Pons (tissue), 1 donor: ENCODE measurements around the gene ARHGAP15.

Experiments used
- DNase-seq: peaks from one replicate; pipeline ENCODE4 v3.0.0-alpha.2; 2016; ENCODE audit warnings: low spot score

Gene ARHGAP15

DNA sequence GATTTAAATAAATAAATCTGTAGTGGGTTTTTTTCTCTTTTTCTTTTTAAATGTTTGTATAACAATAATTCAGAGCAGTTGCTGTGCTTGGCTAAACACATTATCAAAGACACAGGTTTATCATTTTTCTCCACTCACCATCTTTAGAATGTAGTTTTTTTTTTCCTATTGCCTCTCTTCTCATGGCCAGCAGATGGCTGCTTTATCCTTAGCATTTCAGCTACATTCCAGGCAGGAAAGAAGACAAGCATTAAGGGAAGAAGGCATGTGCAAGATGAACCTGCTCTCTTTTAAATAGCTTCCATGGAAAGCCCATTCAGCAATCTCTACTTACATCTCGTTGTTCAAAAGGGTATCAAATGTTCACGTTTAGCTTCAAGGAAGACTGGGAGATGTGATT is 42.6 kb downstream of the ARHGAP15 start:
- no peak for DNase-seq

DNA sequence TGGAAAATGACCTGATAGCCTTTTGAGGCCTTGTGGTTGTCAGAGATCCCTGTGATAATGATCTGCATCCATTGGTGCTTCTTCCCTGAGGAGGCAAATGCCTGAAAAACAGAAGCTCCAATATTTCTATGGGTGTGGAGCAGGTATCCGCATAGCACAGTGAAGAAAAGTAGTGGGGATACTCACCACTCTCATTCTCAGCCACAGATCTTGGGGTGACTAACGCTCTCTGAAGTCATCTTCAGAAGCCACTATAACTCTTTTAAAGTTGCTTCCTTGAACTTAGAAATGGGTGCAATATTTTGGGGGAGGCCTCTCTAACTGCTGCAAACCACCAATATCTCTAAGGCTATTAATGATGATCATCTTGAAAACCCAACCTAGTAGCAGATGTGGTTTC is 46.2 kb downstream of the ARHGAP15 start:
- DNase-seq: no peak

- DNase-seq: no peak
These were observed 47.4 kb downstream of the ARHGAP15 start for GRCh38 chr2:143176606-143177005.

- DNase-seq: no peak
These were observed 48.0 kb downstream of the ARHGAP15 start for GRCh38 chr2:143177096-143177786.

DNA sequence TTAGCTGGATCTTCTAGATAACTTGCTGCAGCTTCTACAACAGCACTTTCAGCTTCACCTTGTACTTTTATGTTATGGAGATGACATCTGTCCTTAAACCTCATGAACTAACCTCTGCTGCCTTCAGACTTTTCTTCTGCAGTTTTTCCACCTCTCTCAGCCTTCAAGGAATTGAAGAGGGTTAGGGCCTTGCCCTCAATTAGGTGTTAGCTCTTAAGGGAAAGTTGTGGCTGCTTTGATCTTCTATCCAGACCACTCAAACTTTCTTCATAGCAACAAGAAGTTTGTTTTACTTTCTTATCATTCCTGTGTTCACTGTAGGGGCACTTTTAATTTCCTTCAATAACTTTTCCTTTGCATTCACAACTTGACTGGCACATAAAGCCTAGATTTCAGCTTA is 52.3 kb downstream of the ARHGAP15 start:
- DNase-seq: no peak

- DNase-seq: no peak
These were observed 53.4 kb downstream of the ARHGAP15 start for GRCh38 chr2:143182649-143183048.

DNA sequence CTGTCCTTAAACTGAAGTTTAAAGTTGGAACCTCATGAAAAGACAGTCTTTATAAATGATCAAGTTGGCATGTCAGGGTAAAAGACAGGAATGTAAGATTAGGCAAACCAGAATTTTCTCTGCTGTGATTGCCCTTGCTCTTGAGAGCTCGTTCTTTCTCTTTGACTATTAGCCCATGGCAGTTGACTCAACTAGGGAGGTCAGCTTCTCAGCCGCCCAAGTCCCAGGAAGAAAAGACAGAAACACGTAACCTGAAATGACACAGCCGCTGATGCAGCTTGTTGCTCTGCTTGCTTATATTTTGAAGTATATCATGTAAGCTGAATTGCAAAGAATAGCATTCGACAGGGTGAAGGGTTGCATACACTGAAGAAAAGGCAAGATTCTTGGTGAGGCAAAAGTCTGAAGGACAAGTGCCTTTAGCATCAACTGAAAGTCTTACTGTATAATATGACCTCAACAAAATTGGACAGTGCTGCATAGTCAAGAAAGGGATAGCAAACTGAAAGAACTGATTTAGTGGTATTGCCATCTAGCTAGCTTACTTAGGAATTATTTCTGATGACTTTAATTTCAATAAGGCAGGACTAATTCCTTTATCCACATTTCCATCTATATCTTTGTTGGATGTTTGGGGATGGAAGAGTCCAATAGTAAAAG is 54.7 kb downstream of the ARHGAP15 start:
- no peak for DNase-seq

DNA sequence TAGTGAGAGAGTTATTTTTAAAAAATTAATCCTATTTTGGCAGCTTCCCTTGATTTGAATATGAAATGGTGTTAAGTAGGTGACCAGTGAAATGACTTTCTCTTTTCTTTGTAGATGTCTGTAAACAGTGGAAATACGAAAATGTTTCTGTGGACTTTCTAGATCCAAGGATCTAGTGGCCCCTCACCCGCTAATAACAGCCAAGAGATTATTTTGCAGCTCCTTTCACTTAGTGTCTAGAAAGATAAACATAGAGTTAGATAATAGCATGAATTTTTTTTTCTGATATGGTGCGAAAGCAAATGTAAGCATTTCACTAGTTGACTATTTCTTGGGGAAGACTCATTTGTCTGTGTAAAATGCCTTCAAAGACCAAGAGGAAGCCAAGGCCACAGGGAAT is 57.7 kb downstream of the ARHGAP15 start:
- no peak for DNase-seq

GRCh38 chr2:143190431-143190830 is 61.2 kb downstream of the ARHGAP15 start:
- DNase-seq: no peak

GRCh38 chr2:143192106-143192505 is 62.9 kb downstream of the ARHGAP15 start:
- no peak for DNase-seq

GRCh38 chr2:143192716-143193115 is 63.5 kb downstream of the ARHGAP15 start:
- no peak for DNase-seq

- no peak for DNase-seq
These were observed 63.9 kb downstream of the ARHGAP15 start for GRCh38 chr2:143193121-143193520.

GRCh38 chr2:143195511-143195910 is 66.3 kb downstream of the ARHGAP15 start:
- no peak for DNase-seq

DNA sequence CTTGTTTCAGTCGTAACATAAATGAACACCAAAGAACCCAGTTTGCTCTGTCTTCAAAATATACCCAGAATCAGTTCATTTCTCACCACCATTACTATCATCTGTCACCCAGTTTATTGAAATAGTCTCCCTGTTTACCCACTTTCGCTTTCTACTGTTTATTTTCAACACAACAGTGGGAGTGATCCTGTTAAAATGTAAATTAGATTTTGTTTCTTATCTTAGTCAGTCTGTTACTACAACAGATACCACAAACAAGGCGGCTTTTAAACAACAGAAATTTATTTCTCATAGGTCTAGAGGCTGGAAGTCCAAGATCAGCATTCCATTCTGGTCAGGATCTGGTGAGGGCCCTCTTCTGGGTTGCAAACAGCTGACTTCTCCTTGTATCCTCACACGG is 74.8 kb downstream of the ARHGAP15 start:
- no peak for DNase-seq

GRCh38 chr2:143205106-143205764 is 76.0 kb downstream of the ARHGAP15 start:
- peak; percentile 13 for DNase-seq

- DNase-seq: no peak
These were observed 80.6 kb downstream of the ARHGAP15 start for GRCh38 chr2:143209570-143210445.

DNA sequence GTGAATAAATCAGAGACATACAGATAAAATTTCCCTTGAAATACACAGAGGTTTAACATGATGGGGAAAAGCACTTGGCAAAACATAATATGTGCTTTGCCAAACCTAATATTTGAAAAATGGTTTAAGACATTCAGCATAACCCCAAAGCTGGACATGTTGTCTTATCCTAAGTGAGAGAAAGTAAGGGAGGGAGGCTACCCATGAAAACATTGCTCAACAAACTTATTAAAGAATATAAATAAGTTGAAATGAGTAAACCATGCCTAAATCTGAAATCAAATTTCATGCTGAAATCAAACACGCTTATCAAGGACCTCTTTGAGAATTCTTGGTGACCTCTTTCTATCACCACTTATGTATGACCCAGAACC is 81.2 kb downstream of the ARHGAP15 start:
- no peak for DNase-seq

- no peak for DNase-seq
These were observed 88.4 kb downstream of the ARHGAP15 start for GRCh38 chr2:143217512-143218115.

DNA sequence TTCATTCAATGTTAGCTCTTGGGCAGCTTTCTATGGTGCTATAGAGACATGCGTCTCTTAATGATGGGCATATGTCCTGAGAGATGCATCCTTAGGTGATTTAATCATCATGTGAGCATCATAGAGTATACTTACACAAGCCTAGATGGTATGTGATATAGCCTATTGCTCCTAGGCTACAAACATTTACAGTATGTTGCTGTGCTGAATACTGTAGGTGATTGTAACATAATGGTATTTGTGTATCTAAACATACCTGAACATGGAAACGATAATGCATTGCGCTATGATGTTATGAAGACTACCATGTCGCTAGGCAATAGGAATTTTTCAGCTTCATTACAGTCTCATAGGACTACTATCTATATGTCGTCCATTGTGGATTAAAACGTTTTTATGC is 89.4 kb downstream of the ARHGAP15 start:
- no peak for DNase-seq

DNA sequence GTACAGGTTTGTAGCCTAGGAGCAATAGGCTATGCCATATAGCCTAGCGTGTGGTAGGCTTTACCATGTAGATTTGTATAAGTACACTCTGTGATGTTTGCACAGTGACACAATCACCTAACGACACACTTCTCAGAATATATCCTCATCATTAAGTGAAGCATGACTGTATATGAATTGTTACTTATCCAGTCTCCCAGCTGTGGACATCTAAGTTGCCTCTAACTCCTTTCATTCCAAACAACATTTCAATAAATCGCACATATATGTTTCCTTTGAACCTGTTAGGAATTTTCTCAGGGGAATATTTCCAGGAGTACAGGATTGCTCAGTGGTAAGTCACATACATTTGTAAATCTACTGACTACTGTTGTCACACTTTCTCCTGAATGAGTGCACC is 90.0 kb downstream of the ARHGAP15 start:
- no peak for DNase-seq

GRCh38 chr2:143223556-143223955 is 94.3 kb downstream of the ARHGAP15 start:
- no peak for DNase-seq

DNA sequence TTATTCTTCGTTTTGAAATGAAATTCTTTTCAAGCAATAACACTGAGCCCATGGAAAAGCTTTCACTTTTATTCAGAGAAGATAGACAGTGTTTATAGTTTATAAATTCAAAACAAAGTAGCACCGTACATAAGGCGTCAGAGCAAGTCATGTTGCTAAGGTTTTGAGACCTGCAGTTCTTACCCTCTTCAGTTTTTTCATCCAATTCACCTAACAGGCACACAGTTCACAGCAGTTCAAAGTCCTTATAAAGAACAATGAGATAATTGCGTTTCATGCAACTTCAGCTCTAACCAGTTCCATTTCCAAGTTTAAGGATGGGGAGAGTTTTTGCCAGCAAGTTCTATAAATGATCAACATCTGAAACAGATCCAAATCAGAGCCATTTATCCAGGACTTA is 96.7 kb downstream of the ARHGAP15 start:
- DNase-seq: no peak
